Stimulated activated CD4-positive, alpha-beta T cell treated with anti-CD3 and anti-CD28 coated beads, Interleukin-2, amount 100 ng/mL, for 48 hours (primary cell): Measurements from ENCODE around the gene OR52H1.
"Not testable (repeated sequence)": the region's sequence is repeated elsewhere in the genome, so short reads cannot be mapped to it uniquely, and the experiment has no call there.

Experiments
- DNase-seq, 2 donors: peaks; one replicate each; pipeline ENCODE4 v3.0.0-alpha.2; 2020

Gene OR52H1

GRCh38 chr11:5548440-5548839 lies at the start of gene OR52H1:
Gene OR52H1 (minus strand): TSS chr11:5548540. CDS start chr11:5545505, 3,035 bp downstream.
- no peak for DNase-seq

GRCh38 chr11:5597953-5598352 lies 49.6 kb upstream of the OR52H1 start:
- no peak for DNase-seq

- no peak for DNase-seq
These were observed 48.4 kb upstream of the OR52H1 start, which contains the start of gene TRIM6 for GRCh38 chr11:5596607-5597201. Gene TRIM6 (plus strand): TSS chr11:5596637. CDS start chr11:5596898, 261 bp downstream.

GRCh38 chr11:5593146-5593545 lies 44.8 kb upstream of the OR52H1 start:
- no peak for DNase-seq

- DNase-seq: no peak
These were observed 44.3 kb upstream of the OR52H1 start for GRCh38 chr11:5592615-5593014.

- no peak for DNase-seq
These were observed 43.3 kb upstream of the OR52H1 start for GRCh38 chr11:5591613-5592012.

GRCh38 chr11:5589906-5590305 lies 41.6 kb upstream of the OR52H1 start:
- DNase-seq: not testable (repeated sequence)

- not testable (repeated sequence) for DNase-seq
These were observed 36.1 kb upstream of the OR52H1 start for GRCh38 chr11:5584458-5584857.

GRCh38 chr11:5581014-5581413 lies 32.7 kb upstream of the OR52H1 start:
- no peak for DNase-seq

- DNase-seq: no peak
These were observed 32.2 kb upstream of the OR52H1 start, which contains the start of gene OR52B6 for GRCh38 chr11:5580577-5580976. Gene OR52B6 (plus strand): TSS chr11:5580877. CDS start chr11:5580877, 0 bp downstream.

- DNase-seq: no peak
These were observed 28.8 kb upstream of the OR52H1 start for GRCh38 chr11:5577101-5577500.

- DNase-seq: no peak
These were observed 26.8 kb upstream of the OR52H1 start for GRCh38 chr11:5575152-5575551.

- no peak for DNase-seq
These were observed 26.3 kb upstream of the OR52H1 start for GRCh38 chr11:5574654-5575053.

- no peak for DNase-seq
These were observed 16.1 kb upstream of the OR52H1 start for GRCh38 chr11:5564259-5565019.

- no peak for DNase-seq
These were observed 9.4 kb upstream of the OR52H1 start for GRCh38 chr11:5557751-5558150.

- DNase-seq: no peak
These were observed 8.4 kb upstream of the OR52H1 start for GRCh38 chr11:5556596-5557188.

GRCh38 chr11:5553343-5553742 lies 5.0 kb upstream of the OR52H1 start:
- DNase-seq: no peak

- DNase-seq: no peak
These were observed 2.2 kb upstream of the OR52H1 start for GRCh38 chr11:5550440-5551095.

GRCh38 chr11:5547982-5548381 lies 358 bp downstream of the OR52H1 start:
- no peak for DNase-seq

- no peak for DNase-seq
These were observed 1.9 kb downstream of the OR52H1 start for GRCh38 chr11:5546457-5546856.

GRCh38 chr11:5541427-5541826 lies 6.9 kb downstream of the OR52H1 start:
- DNase-seq: no peak

- no peak for DNase-seq
These were observed 11.9 kb downstream of the OR52H1 start for GRCh38 chr11:5536482-5536881.

- no peak for DNase-seq
These were observed 14.3 kb downstream of the OR52H1 start for GRCh38 chr11:5534046-5534445.
